Activated naive CD4-positive, alpha-beta T cell treated with anti-CD3 and anti-CD28 coated beads for 36 hours (primary cell): Measurements from ENCODE around the gene EHD4. TPM values are rescaled to one million over a fixed set of nuclear protein-coding genes. Genes with fewer than 3 reads are reported as not detected.

Source experiments
- CTCF ChIA-PET: fragments of 350-600 bp; sonication (Branson Sonifier 250); formaldehyde crosslinking; loops from one replicate; lab custom pipeline; 2021; ENCODE audit warnings: antibody characterized with exemption; lab: Charles Lee
- DNase-seq: peaks from one replicate; pipeline ENCODE4 v3.0.0-alpha.2; 2020
- H3K27ac Mint-ChIP-seq: one replicate; pipeline ENCODE4 v1.8.0; 2021; ENCODE audit warnings: mild to moderate bottlenecking, mixed read lengths
- H3K27me3 Mint-ChIP-seq: one replicate; pipeline ENCODE4 v1.8.0; 2021; ENCODE audit warnings: low read depth, mixed read lengths
- H3K36me3 Mint-ChIP-seq: one replicate; pipeline ENCODE4 v1.8.0; 2021; ENCODE audit warnings: low read depth, mixed read lengths
- H3K4me1 Mint-ChIP-seq: one replicate; pipeline ENCODE4 v1.8.0; 2021; ENCODE audit warnings: low read depth, mixed read lengths
- H3K4me3 Mint-ChIP-seq: one replicate; pipeline ENCODE4 v1.8.0; 2021; ENCODE audit warnings: mild to moderate bottlenecking, moderate library complexity, mixed read lengths
- H3K9me3 Mint-ChIP-seq: one replicate; pipeline ENCODE4 v1.8.0; 2021; ENCODE audit warnings: mixed read lengths
- intact Hi-C: fragments of 100-400 bp; cut with micrococcal nuclease; formaldehyde crosslinking; loops from one replicate; pipeline ENCODE4 v1.15.1; 2023
- microRNA-seq: library from miRNA; unstranded; fragments of <30 nt; microRNA quantifications from one replicate; pipeline ENCODE4 v1.2.0, GENCODE V29; 2022; ENCODE audit warnings: borderline microRNAs expressed, borderline replicate concordance
- total RNA-seq, 2 experiments: library from RNA; stranded (reverse); gene quantifications; one replicate each; pipeline ENCODE4 v1.2.3, GENCODE V29; 2021

EHD4 gene
- total RNA-seq, 2 experiments from 2014 or later = 30.1 to 31.8 TPM

- H3K4me1 Mint-ChIP-seq = peaks cover 4% of the 10 kb centered on the region
- CTCF ChIA-PET = interaction anchor here (0.7 kb wide), 1 partner anchor 71 kb away, joined by 3 read pairs; no protein-coding TSS in a partner anchor
- no peaks in the 10 kb centered on the region for H3K9me3 Mint-ChIP-seq
- intact Hi-C loops = no loop called here
- H3K36me3 Mint-ChIP-seq = peaks cover 1% of the 10 kb centered on the region
- no peaks in the 10 kb centered on the region for H3K27me3 Mint-ChIP-seq
- DNase-seq = no peak
- no peak overlapping the region for H3K4me3 Mint-ChIP-seq
- H3K27ac Mint-ChIP-seq = no peak overlapping the region
Observed at GRCh38 chr15:41851755-41852370, 120.5 kb downstream of the EHD4 start.

- Mint-ChIP-seq H3K36me3 (peaks cover 4% of the 10 kb centered on the region), H3K27ac (no peak overlapping the region), H3K9me3 (no peaks in the 10 kb centered on the region), H3K27me3 (no peaks in the 10 kb centered on the region), H3K4me1 (peaks cover 4% of the 10 kb centered on the region), H3K4me3 (no peak overlapping the region)
- intact Hi-C loops = no loop called here
- DNase-seq = no peak
- CTCF ChIA-PET = interaction anchor here (0.7 to 0.9 kb wide), 2 partner anchors 54 to 70 kb away, joined by 3 read pairs; no protein-coding TSS in a partner anchor
Observed at GRCh38 chr15:41851167-41851523, 121.2 kb downstream of the EHD4 start.

GRCh38 chr15:41850482-41851166 lies 121.7 kb downstream of the EHD4 start:
- intact Hi-C loops = no loop called here
- CTCF ChIA-PET = interaction anchor here (0.9 to 1.0 kb wide), 2 partner anchors 38 to 54 kb away, joined by 3 read pairs; no protein-coding TSS in a partner anchor
- Mint-ChIP-seq H3K36me3 (peaks cover 4% of the 10 kb centered on the region), H3K27me3 (no peaks in the 10 kb centered on the region), H3K4me1 (peaks cover 4% of the 10 kb centered on the region), H3K27ac (no peak overlapping the region), H3K9me3 (no peaks in the 10 kb centered on the region), H3K4me3 (no peak overlapping the region)
- DNase-seq = no peak

GRCh38 chr15:41849861-41850260 lies 122.5 kb downstream of the EHD4 start:
- H3K27me3 Mint-ChIP-seq = no peaks in the 10 kb centered on the region
- intact Hi-C loops = no loop called here
- no peak overlapping the region for H3K4me3 Mint-ChIP-seq
- H3K4me1 Mint-ChIP-seq = peaks cover 4% of the 10 kb centered on the region
- CTCF ChIA-PET = interaction anchor here (1.0 kb wide), 1 partner anchor 38 kb away, joined by 3 read pairs; no protein-coding TSS in a partner anchor
- no peaks in the 10 kb centered on the region for H3K9me3 Mint-ChIP-seq
- peaks cover 4% of the 10 kb centered on the region for H3K36me3 Mint-ChIP-seq
- H3K27ac Mint-ChIP-seq = no peak overlapping the region
- DNase-seq = no peak

- Mint-ChIP-seq H3K9me3 (no peaks in the 10 kb centered on the region), H3K4me1 (peaks cover 4% of the 10 kb centered on the region), H3K4me3 (no peak overlapping the region), H3K27ac (no peak overlapping the region), H3K36me3 (peaks cover 4% of the 10 kb centered on the region), H3K27me3 (no peaks in the 10 kb centered on the region)
- DNase-seq = no peak
- intact Hi-C loops = no loop called here
- CTCF ChIA-PET = no interaction called here
Observed at GRCh38 chr15:41849204-41849603, 123.2 kb downstream of the EHD4 start.

GRCh38 chr15:41848631-41849030 lies 123.7 kb downstream of the EHD4 start:
- Mint-ChIP-seq H3K9me3 (no peaks in the 10 kb centered on the region), H3K4me1 (peaks cover 4% of the 10 kb centered on the region), H3K36me3 (peaks cover 4% of the 10 kb centered on the region), H3K27me3 (no peaks in the 10 kb centered on the region), H3K4me3 (no peak overlapping the region), H3K27ac (no peak overlapping the region)
- no peak for DNase-seq
- intact Hi-C loops = no loop called here
- CTCF ChIA-PET = no interaction called here

GRCh38 chr15:41847981-41848380 lies 124.4 kb downstream of the EHD4 start:
- CTCF ChIA-PET = no interaction called here
- no peaks in the 10 kb centered on the region for H3K27me3 Mint-ChIP-seq
- intact Hi-C loops = no loop called here
- H3K27ac Mint-ChIP-seq = no peak overlapping the region
- H3K36me3 Mint-ChIP-seq = peaks cover 4% of the 10 kb centered on the region
- H3K4me3 Mint-ChIP-seq = no peak overlapping the region
- DNase-seq = no peak
- peaks cover 4% of the 10 kb centered on the region for H3K4me1 Mint-ChIP-seq
- H3K9me3 Mint-ChIP-seq = no peaks in the 10 kb centered on the region

- CTCF ChIA-PET = interaction anchor here (0.5 to 0.7 kb wide), 2 partner anchors 91 to 158 kb away, joined by 3 read pairs; no protein-coding TSS in a partner anchor
- Mint-ChIP-seq H3K9me3 (no peaks in the 10 kb centered on the region), H3K27ac (no peak overlapping the region), H3K36me3 (peaks cover 4% of the 10 kb centered on the region), H3K27me3 (no peaks in the 10 kb centered on the region), H3K4me3 (no peak overlapping the region), H3K4me1 (peaks cover 4% of the 10 kb centered on the region)
- no peak for DNase-seq
- intact Hi-C loops = no loop called here
Observed at GRCh38 chr15:41847206-41847605, 125.2 kb downstream of the EHD4 start.

Small RNA genes lying within 50 kb of the gene (microRNA-seq; reads per million reads assigned to microRNA genes)
- not detected for gene MIR4310

Other genes with a start within 250 kb of the EHD4 start
- 10 to 100 TPM; 13.8 to 13.9 TPM for gene MAPKBP1, start 198.1 kb downstream of the EHD4 start, total RNA-seq
- gene JMJD7, start 144.5 kb downstream of the EHD4 start, total RNA-seq = 10 to 100 TPM; 18.7 to 19.8 TPM
- gene PLA2G4B, start 133.7 kb downstream of the EHD4 start, total RNA-seq = 1 to 10 TPM; 9.0 to 9.7 TPM
- gene SPTBN5, start 78.5 kb downstream of the EHD4 start, total RNA-seq = under 1 TPM; 0.17 to 0.32 TPM
- not detected for gene PLA2G4E, start 48.5 kb upstream of the EHD4 start, total RNA-seq
- gene PLA2G4D, start 122.0 kb upstream of the EHD4 start, total RNA-seq = not detected
- gene PLA2G4F, start 184.1 kb upstream of the EHD4 start, total RNA-seq = not detected
- gene VPS39, start 235.7 kb upstream of the EHD4 start, total RNA-seq = 10 to 100 TPM; 58.9 to 60.7 TPM